Measurements from ENCODE around the gene TMPRSS15. TPM values are rescaled to one million over a fixed set of nuclear protein-coding genes. Genes with fewer than 3 reads are reported as not detected.

TMPRSS15 gene
- total RNA-seq, 1 experiment from 2014 or later, result not detected

- H3K9me2 ChIP-seq (ENCODE audit: insufficient read depth), result no peaks in the 10 kb centered on the region
- TF ChIP-seq, protein P1, sequence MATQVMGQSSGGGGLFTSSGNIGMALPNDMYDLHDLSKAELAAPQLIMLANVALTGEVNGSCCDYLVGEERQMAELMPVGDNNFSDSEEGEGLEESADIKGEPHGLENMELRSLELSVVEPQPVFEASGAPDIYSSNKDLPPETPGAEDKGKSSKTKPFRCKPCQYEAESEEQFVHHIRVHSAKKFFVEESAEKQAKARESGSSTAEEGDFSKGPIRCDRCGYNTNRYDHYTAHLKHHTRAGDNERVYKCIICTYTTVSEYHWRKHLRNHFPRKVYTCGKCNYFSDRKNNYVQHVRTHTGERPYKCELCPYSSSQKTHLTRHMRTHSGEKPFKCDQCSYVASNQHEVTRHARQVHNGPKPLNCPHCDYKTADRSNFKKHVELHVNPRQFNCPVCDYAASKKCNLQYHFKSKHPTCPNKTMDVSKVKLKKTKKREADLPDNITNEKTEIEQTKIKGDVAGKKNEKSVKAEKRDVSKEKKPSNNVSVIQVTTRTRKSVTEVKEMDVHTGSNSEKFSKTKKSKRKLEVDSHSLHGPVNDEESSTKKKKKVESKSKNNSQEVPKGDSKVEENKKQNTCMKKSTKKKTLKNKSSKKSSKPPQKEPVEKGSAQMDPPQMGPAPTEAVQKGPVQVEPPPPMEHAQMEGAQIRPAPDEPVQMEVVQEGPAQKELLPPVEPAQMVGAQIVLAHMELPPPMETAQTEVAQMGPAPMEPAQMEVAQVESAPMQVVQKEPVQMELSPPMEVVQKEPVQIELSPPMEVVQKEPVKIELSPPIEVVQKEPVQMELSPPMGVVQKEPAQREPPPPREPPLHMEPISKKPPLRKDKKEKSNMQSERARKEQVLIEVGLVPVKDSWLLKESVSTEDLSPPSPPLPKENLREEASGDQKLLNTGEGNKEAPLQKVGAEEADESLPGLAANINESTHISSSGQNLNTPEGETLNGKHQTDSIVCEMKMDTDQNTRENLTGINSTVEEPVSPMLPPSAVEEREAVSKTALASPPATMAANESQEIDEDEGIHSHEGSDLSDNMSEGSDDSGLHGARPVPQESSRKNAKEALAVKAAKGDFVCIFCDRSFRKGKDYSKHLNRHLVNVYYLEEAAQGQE (IDR thresholded peaks at IDR 0.05; ENCODE audit: low read depth), result no peak
- TF ChIP-seq ZFX (IDR thresholded peaks at IDR 0.05) (no peak), FOSL1 (IDR thresholded peaks at IDR 0.05; ENCODE audit: low read depth) (no peak), JUND (IDR thresholded peaks at IDR 0.05) (no peak), EGR1 (IDR thresholded peaks at IDR 0.05; ENCODE audit: low read depth) (no peak), CBX3 (IDR thresholded peaks at IDR 0.05; ENCODE audit: low read depth) (no peak), MAX (IDR thresholded peaks at IDR 0.05) (no peak), ZNF274 (IDR thresholded peaks at IDR 0.05; ENCODE audit: low read depth, low read length) (no peak), POLR2A (IDR thresholded peaks at IDR 0.05; ENCODE audit: borderline replicate concordance, extremely low read depth, insufficient read depth, insufficient read length) (no peak), SRF (IDR thresholded peaks at IDR 0.05; ENCODE audit: low read depth) (no peak), SP1 (IDR thresholded peaks at IDR 0.05; ENCODE audit: low read depth) (no peak), YY1 (IDR thresholded peaks at IDR 0.05; ENCODE audit: extremely low read depth, insufficient replicate concordance, low read depth, low read length) (no peak), CEBPB (IDR thresholded peaks at IDR 0.05; ENCODE audit: low read depth) (no peak), ELF1 (IDR thresholded peaks at IDR 0.05; ENCODE audit: borderline replicate concordance, low read depth) (no peak), POLR2AphosphoS5 (IDR thresholded peaks at IDR 0.05; ENCODE audit: low read depth, low read length) (no peak), ATF3 (IDR thresholded peaks at IDR 0.05) (no peak), RAD21 (IDR thresholded peaks at IDR 0.05; ENCODE audit: low read depth) (no peak), SIN3A (IDR thresholded peaks at IDR 0.05; ENCODE audit: low read depth) (no peak)
- TF ChIP-seq, protein P2, sequence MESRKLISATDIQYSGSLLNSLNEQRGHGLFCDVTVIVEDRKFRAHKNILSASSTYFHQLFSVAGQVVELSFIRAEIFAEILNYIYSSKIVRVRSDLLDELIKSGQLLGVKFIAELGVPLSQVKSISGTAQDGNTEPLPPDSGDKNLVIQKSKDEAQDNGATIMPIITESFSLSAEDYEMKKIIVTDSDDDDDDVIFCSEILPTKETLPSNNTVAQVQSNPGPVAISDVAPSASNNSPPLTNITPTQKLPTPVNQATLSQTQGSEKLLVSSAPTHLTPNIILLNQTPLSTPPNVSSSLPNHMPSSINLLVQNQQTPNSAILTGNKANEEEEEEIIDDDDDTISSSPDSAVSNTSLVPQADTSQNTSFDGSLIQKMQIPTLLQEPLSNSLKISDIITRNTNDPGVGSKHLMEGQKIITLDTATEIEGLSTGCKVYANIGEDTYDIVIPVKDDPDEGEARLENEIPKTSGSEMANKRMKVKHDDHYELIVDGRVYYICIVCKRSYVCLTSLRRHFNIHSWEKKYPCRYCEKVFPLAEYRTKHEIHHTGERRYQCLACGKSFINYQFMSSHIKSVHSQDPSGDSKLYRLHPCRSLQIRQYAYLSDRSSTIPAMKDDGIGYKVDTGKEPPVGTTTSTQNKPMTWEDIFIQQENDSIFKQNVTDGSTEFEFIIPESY (IDR thresholded peaks at IDR 0.05; ENCODE audit: extremely low read depth, insufficient replicate concordance, low read length), result no peak
- TF ChIP-seq, protein P3, sequence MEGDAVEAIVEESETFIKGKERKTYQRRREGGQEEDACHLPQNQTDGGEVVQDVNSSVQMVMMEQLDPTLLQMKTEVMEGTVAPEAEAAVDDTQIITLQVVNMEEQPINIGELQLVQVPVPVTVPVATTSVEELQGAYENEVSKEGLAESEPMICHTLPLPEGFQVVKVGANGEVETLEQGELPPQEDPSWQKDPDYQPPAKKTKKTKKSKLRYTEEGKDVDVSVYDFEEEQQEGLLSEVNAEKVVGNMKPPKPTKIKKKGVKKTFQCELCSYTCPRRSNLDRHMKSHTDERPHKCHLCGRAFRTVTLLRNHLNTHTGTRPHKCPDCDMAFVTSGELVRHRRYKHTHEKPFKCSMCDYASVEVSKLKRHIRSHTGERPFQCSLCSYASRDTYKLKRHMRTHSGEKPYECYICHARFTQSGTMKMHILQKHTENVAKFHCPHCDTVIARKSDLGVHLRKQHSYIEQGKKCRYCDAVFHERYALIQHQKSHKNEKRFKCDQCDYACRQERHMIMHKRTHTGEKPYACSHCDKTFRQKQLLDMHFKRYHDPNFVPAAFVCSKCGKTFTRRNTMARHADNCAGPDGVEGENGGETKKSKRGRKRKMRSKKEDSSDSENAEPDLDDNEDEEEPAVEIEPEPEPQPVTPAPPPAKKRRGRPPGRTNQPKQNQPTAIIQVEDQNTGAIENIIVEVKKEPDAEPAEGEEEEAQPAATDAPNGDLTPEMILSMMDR (IDR thresholded peaks at IDR 0.05 in 2 of 3, conservative IDR thresholded peaks at IDR 0.05 in 1 of 3; ENCODE audit: borderline replicate concordance in 1 of 3, insufficient read depth in 1 of 3, low read depth in 2 of 3, low read length in 2 of 3), result no peak
- POLR2A ChIA-PET, result no interaction called here
- ATAC-seq, result no peak
- no peak overlapping the region for H2AFZ ChIP-seq (ENCODE audit: low read depth, low read length, poor library complexity, severe bottlenecking)
- H4K20me1 ChIP-seq (ENCODE audit: insufficient read depth), result no peaks in the 10 kb centered on the region
- H3K9ac ChIP-seq (ENCODE audit: low read length), result no peak overlapping the region
- peaks cover 17 to 20% of the 10 kb centered on the region in 2 experiments; a peak in 2 of 4 replicates for H3K9me3 ChIP-seq (ENCODE audit: control insufficient read depth in 1 of 2, insufficient read depth in 1 of 2, low read depth in 1 of 2, low read length in 2 of 2)
- BruUV-seq (replicated peaks), result no TSS peak
- no peaks in the 10 kb centered on the region for H3K79me2 ChIP-seq (ENCODE audit: insufficient read depth, low read length)
- H3K27ac ChIP-seq (ENCODE audit: low read depth, low read length), result no peak overlapping the region
- intact Hi-C loops (cut with micrococcal nuclease), result no loop called here
- DNase-seq (ENCODE audit: low read depth, low spot score), result no peak
- RAD21 ChIA-PET (ENCODE audit: low non-redundant PET in 1 of 2, low total read pairs in 2 of 2, uncharacterized antibody in 2 of 2, unreplicated experiment in 2 of 2), result no interaction called here
- H3K27me3 ChIP-seq (ENCODE audit: insufficient read depth, low read length), result no peaks in the 10 kb centered on the region
- no peaks in the 10 kb centered on the region for H3K36me3 ChIP-seq (ENCODE audit: control insufficient read depth in 1 of 2, insufficient read depth in 2 of 2, low read length in 2 of 2)
- H3K4me3 ChIP-seq (replicated peaks in 1 of 2; ENCODE audit: low read depth in 1 of 2, low read length in 2 of 2), result no peak overlapping the region
- no peaks in the 10 kb centered on the region for H3K4me1 ChIP-seq (ENCODE audit: control insufficient read depth in 1 of 2, insufficient read depth in 2 of 2, low read length in 2 of 2)
- H3K4me2 ChIP-seq (ENCODE audit: low read length), result no peak overlapping the region
- CTCF ChIA-PET, result no interaction called here
Measured at GRCh38 chr21:18409579-18409978, 6.0 kb upstream of the TMPRSS15 start.

Data from HCT116 (cell line).